Astrocyte (in vitro differentiated cells and primary cell): ENCODE results near the gene ALG6. TPM values are rescaled to one million over a fixed set of nuclear protein-coding genes. Genes with fewer than 3 reads are reported as not detected.
A peak's percentile ranks its signal among the peaks of the same experiment; 100 is the strongest.

Experiments
- DNase-seq: peaks from one replicate; pipeline ENCODE4 v3.0.0-alpha.2; 2010; ENCODE audit warnings: low read depth
- FAIRE-seq: peaks from 2 replicates; lab custom pipeline; 2011; peaks lifted over from hg19 to GRCh38; lab: Jason Lieb, UNC
- H2AFZ ChIP-seq: 2 replicates; pipeline ENCODE4 v1.6.0; 2012; ENCODE audit warnings: low read depth, low read length, inconsistent platforms
- H3K27ac ChIP-seq: 2 replicates; pipeline ENCODE4 v1.5.1; 2011; ENCODE audit warnings: low read depth, low read length, inconsistent platforms
- H3K27me3 ChIP-seq: 2 replicates; pipeline ENCODE4 v1.6.0; 2011; ENCODE audit warnings: low read length, inconsistent platforms; ENCODE audit not compliant: insufficient read depth
- H3K36me3 ChIP-seq: 2 replicates; pipeline ENCODE4 v1.5.1; 2011; ENCODE audit warnings: low read length, inconsistent platforms; ENCODE audit not compliant: insufficient read depth
- H3K4me1 ChIP-seq: 2 replicates; pipeline ENCODE4 v1.5.1; 2011; ENCODE audit warnings: low read length, inconsistent platforms; ENCODE audit not compliant: insufficient read depth
- H3K4me2 ChIP-seq: 2 replicates; pipeline ENCODE4 v1.6.0; 2012; ENCODE audit warnings: low read length, inconsistent platforms
- H3K4me3 ChIP-seq: 2 replicates; pipeline ENCODE4 v1.5.1; 2011; ENCODE audit warnings: low read depth, mild to moderate bottlenecking, low read length, inconsistent platforms; ENCODE audit not compliant: insufficient read depth
- H3K79me2 ChIP-seq: 2 replicates; pipeline ENCODE4 v1.6.0; 2012; ENCODE audit warnings: mild to moderate bottlenecking, low read length, inconsistent platforms; ENCODE audit not compliant: insufficient read depth
- H3K9ac ChIP-seq: 2 replicates; pipeline ENCODE4 v1.6.0; 2012; ENCODE audit warnings: mild to moderate bottlenecking, low read length, inconsistent platforms
- H3K9me3 ChIP-seq: 2 replicates; pipeline ENCODE4 v1.5.1; 2012; ENCODE audit warnings: low read depth, mild to moderate bottlenecking, low read length, inconsistent platforms; ENCODE audit not compliant: insufficient read depth
- H4K20me1 ChIP-seq: 2 replicates; pipeline ENCODE4 v1.6.0; 2012; ENCODE audit warnings: low read length, inconsistent platforms; ENCODE audit not compliant: insufficient read depth
- H3K27ac Mint-ChIP-seq: one replicate; pipeline ENCODE4 v1.8.0; 2021; ENCODE audit warnings: mild to moderate bottlenecking, mixed read lengths; ENCODE audit not compliant: unreplicated experiment
- H3K27me3 Mint-ChIP-seq: one replicate; pipeline ENCODE4 v1.8.0; 2021; ENCODE audit warnings: low read depth, mixed read lengths; ENCODE audit not compliant: unreplicated experiment
- H3K36me3 Mint-ChIP-seq: one replicate; pipeline ENCODE4 v1.8.0; 2021; ENCODE audit warnings: low read depth, mixed read lengths; ENCODE audit not compliant: unreplicated experiment
- H3K4me1 Mint-ChIP-seq: one replicate; pipeline ENCODE4 v1.8.0; 2021; ENCODE audit warnings: low read depth, mixed read lengths; ENCODE audit not compliant: unreplicated experiment
- H3K4me3 Mint-ChIP-seq: one replicate; pipeline ENCODE4 v1.8.0; 2021; ENCODE audit warnings: mild to moderate bottlenecking, moderate library complexity, mixed read lengths; ENCODE audit not compliant: unreplicated experiment
- H3K9me3 Mint-ChIP-seq: one replicate; pipeline ENCODE4 v1.8.0; 2021; ENCODE audit warnings: mild to moderate bottlenecking, mixed read lengths; ENCODE audit not compliant: unreplicated experiment
- CTCF ChIP-seq: IDR thresholded peaks from 2 replicates; pipeline ENCODE4 v1.5.1; 2011; ENCODE audit warnings: low read depth, mild to moderate bottlenecking, inconsistent platforms, low read length, moderate library complexity; ENCODE audit not compliant: insufficient read depth
- EZH2 ChIP-seq: IDR thresholded peaks from 2 replicates; pipeline ENCODE4 v1.6.1; 2012; ENCODE audit warnings: mild to moderate bottlenecking, low read length, inconsistent platforms; ENCODE audit not compliant: insufficient read depth
- total RNA-seq: library from RNA; stranded (reverse); gene quantifications from 2 replicates; pipeline ENCODE4 v1.2.1, GENCODE V29; 2021

ALG6 gene
- total RNA-seq, 1 donor from 2014 or later: 7.8 TPM

- TF ChIP-seq EZH2 (peak; percentile 100), CTCF (no peak)
- Mint-ChIP-seq H3K36me3 (peaks cover 3% of the 10 kb centered on the region), H3K4me1 (peaks cover 2% of the 10 kb centered on the region), H3K4me3 (no peak overlapping the region), H3K27me3 (peaks cover 62% of the 10 kb centered on the region), H3K9me3 (peaks cover 38% of the 10 kb centered on the region), H3K27ac (peak overlapping the region; percentile 77)
- Histone ChIP-seq H3K4me1 (peaks cover 7% of the 10 kb centered on the region), H3K27ac (no peak overlapping the region), H4K20me1 (peaks cover 8% of the 10 kb centered on the region), H3K79me2 (no peaks in the 10 kb centered on the region), H3K9ac (no peak overlapping the region), H3K9me3 (peaks cover 9% of the 10 kb centered on the region), H3K4me2 (no peak overlapping the region), H3K4me3 (no peak overlapping the region), H3K27me3 (peaks cover 86% of the 10 kb centered on the region), H2AFZ (no peak overlapping the region), H3K36me3 (no peaks in the 10 kb centered on the region)
- FAIRE-seq (no peak), DNase-seq (no peak)
Measured at GRCh38 chr1:63320022-63320721, 47.3 kb upstream of the ALG6 start.

- TF ChIP-seq CTCF (no peak), EZH2 (no peak)
- Mint-ChIP-seq H3K4me3 (peak overlapping the region; percentile 57), H3K27me3 (peaks cover 64% of the 10 kb centered on the region), H3K9me3 (peaks cover 35% of the 10 kb centered on the region), H3K36me3 (peaks cover 3% of the 10 kb centered on the region), H3K4me1 (peaks cover 2% of the 10 kb centered on the region), H3K27ac (peak overlapping the region; percentile 62)
- H3K4me3 ChIP-seq: no peak overlapping the region
- H3K4me2 ChIP-seq: no peak overlapping the region
- H3K27me3 ChIP-seq: peaks cover 87% of the 10 kb centered on the region
- H3K4me1 ChIP-seq: peaks cover 7% of the 10 kb centered on the region
- H2AFZ ChIP-seq: no peak overlapping the region
- H4K20me1 ChIP-seq: peaks cover 10% of the 10 kb centered on the region
- no peak overlapping the region for H3K9ac ChIP-seq
- H3K36me3 ChIP-seq: no peaks in the 10 kb centered on the region
- H3K27ac ChIP-seq: no peak overlapping the region
- DNase-seq (no peak), FAIRE-seq (no peak)
- H3K79me2 ChIP-seq: no peaks in the 10 kb centered on the region
- H3K9me3 ChIP-seq: peaks cover 9% of the 10 kb centered on the region
Measured at GRCh38 chr1:63321066-63321784, 46.2 kb upstream of the ALG6 start.
